Vagina (tissue), 2 donors: ENCODE measurements around the gene TRNT1.

Source experiments
- CTCF ChIP-seq, 3 experiments: fragments of 450-650 bp in 2 of 3; fragments of 200-600 bp in 1 of 3; sonication (generic) in 1 of 3; IDR thresholded peaks; one replicate each; pipeline ENCODE4 v1.5.1; 2017 to 2019; ENCODE audit warnings: antibody characterized with exemption in 3 of 3, mild to moderate bottlenecking in 2 of 3, moderate library complexity in 2 of 3
- POLR2A ChIP-seq, 2 donors: fragments of 450-650 bp; IDR thresholded peaks; one replicate each; pipeline ENCODE4 v1.6.1; 2017; ENCODE audit warnings: antibody characterized with exemption in 2 of 2, mild to moderate bottlenecking in 2 of 2, moderate library complexity in 2 of 2

- TF ChIP-seq POLR2A (IDR thresholded peaks at IDR 0.05) (no peak), CTCF (IDR thresholded peaks at IDR 0.05) (no peak)
These were observed 34.1 kb downstream of the TRNT1 start for GRCh38 chr3:3160826-3161225.
